SH-SY5Y (cell line): ENCODE measurements around the gene ZNF516.

Source experiments
- GATA2 ChIP-seq: IDR thresholded peaks from 2 replicates; pipeline ENCODE4 v1.6.1; 2011; ENCODE audit warnings: mild to moderate bottlenecking, low read depth, low read length
- GATA3 ChIP-seq: IDR thresholded peaks from 2 replicates; pipeline ENCODE4 v1.6.1; 2011; ENCODE audit warnings: low read depth, mild to moderate bottlenecking, low read length, moderate library complexity

GRCh38 chr18:76335859-76336640 lies 159.0 kb downstream of the ZNF516 start:
- TF ChIP-seq GATA3, result no peak
- TF ChIP-seq GATA2, result no peak
